ENCODE measurements around the gene E2F4. TPM values are rescaled to one million over a fixed set of nuclear protein-coding genes. Genes with fewer than 3 reads are reported as not detected.

E2F4 gene
- total and polyA plus RNA-seq, 5 donors: 33.9 to 42.5 (median 39.7) TPM

- intact Hi-C loops (cut with DNase I): loop anchor here in 2 of 4 donors (2.0 to 5.0 kb wide), 2 partner anchors 181 kb away; no protein-coding TSS in a partner anchor
- Histone ChIP-seq H3K27me3 (ENCODE audit: control insufficient read depth, insufficient read depth) (no peaks in the 10 kb centered on the region), H3K27ac (ENCODE audit: low read length) (no peak overlapping the region), H3K4me3 (ENCODE audit: low read length) (no peak overlapping the region), H3K4me1 (ENCODE audit: control insufficient read depth, insufficient read depth, low read length) (peaks cover 5% of the 10 kb centered on the region), H3K9me3 (ENCODE audit: control insufficient read depth, low read length) (no peaks in the 10 kb centered on the region)
- 79% methylated on average over 7 of the region's 7 CpGs for WGBS
- DNase-seq (peak in 1 of 3 donors; percentile 25), ATAC-seq (no peak)
Observed at GRCh38 chr16:67157892-67158635, 33.9 kb upstream of the E2F4 start.

GRCh38 chr16:67158637-67159600, 33.0 kb upstream of the E2F4 start:
- Histone ChIP-seq H3K4me1 (ENCODE audit: control insufficient read depth, insufficient read depth, low read length) (peaks cover 5% of the 10 kb centered on the region), H3K4me3 (ENCODE audit: low read length) (peak overlapping the region; percentile 78), H3K27ac (ENCODE audit: low read length) (peak overlapping the region; percentile 6), H3K27me3 (ENCODE audit: control insufficient read depth, insufficient read depth) (no peaks in the 10 kb centered on the region), H3K9me3 (ENCODE audit: control insufficient read depth, low read length) (no peaks in the 10 kb centered on the region)
- ATAC-seq (peak in 1 of 2 donors; percentile 8), DNase-seq (peak; percentile 64 to 81 (median 77))
- intact Hi-C loops (cut with DNase I): loop anchor here in 1 of 4 donors (5.0 kb wide), 1 partner anchor 182 kb away; no protein-coding TSS in a partner anchor
- WGBS: 6% methylated on average over 34 of the region's 34 CpGs

GRCh38 chr16:67161595-67162058, 30.3 kb upstream of the E2F4 start:
- Histone ChIP-seq H3K4me3 (ENCODE audit: low read length) (peak overlapping the region; percentile 78), H3K27me3 (ENCODE audit: control insufficient read depth, insufficient read depth) (no peaks in the 10 kb centered on the region), H3K9me3 (ENCODE audit: control insufficient read depth, low read length) (no peaks in the 10 kb centered on the region), H3K27ac (ENCODE audit: low read length) (peak overlapping the region; percentile 69), H3K4me1 (ENCODE audit: control insufficient read depth, insufficient read depth, low read length) (peaks cover 9% of the 10 kb centered on the region)
- DNase-seq: peak in 2 of 3 donors; percentile 82 to 89
- WGBS: 42% methylated on average over 25 of the region's 25 CpGs
- intact Hi-C loops (cut with DNase I): no loop called here
- ATAC-seq: peak; percentile 3 to 12

GRCh38 chr16:67162506-67163163, 29.3 kb upstream of the E2F4 start:
- H3K9me3 ChIP-seq (ENCODE audit: control insufficient read depth, low read length): no peaks in the 10 kb centered on the region
- no peak overlapping the region for H3K4me3 ChIP-seq (ENCODE audit: low read length)
- peaks cover 9% of the 10 kb centered on the region for H3K4me1 ChIP-seq (ENCODE audit: control insufficient read depth, insufficient read depth, low read length)
- H3K27ac ChIP-seq (ENCODE audit: low read length): peak overlapping the region; percentile 30
- 17% methylated on average over 44 of the region's 44 CpGs for WGBS
- intact Hi-C loops (cut with DNase I): no loop called here
- H3K27me3 ChIP-seq (ENCODE audit: control insufficient read depth, insufficient read depth): no peaks in the 10 kb centered on the region
- ATAC-seq (no peak), DNase-seq (peak in 1 of 3 donors; percentile 44)

- Histone ChIP-seq H3K27me3 (ENCODE audit: control insufficient read depth, insufficient read depth) (no peaks in the 10 kb centered on the region), H3K4me1 (ENCODE audit: control insufficient read depth, insufficient read depth, low read length) (peaks cover 9% of the 10 kb centered on the region)
- peak; percentile 6 to 44 for ATAC-seq
Observed at GRCh38 chr16:67163164-67163998, 28.6 kb upstream of the E2F4 start.

GRCh38 chr16:67163999-67164558, 27.9 kb upstream of the E2F4 start:
- Histone ChIP-seq H3K27me3 (ENCODE audit: control insufficient read depth, insufficient read depth) (no peaks in the 10 kb centered on the region), H3K27ac (ENCODE audit: low read length) (peak overlapping the region; percentile 20), H3K4me1 (ENCODE audit: control insufficient read depth, insufficient read depth, low read length) (peaks cover 7% of the 10 kb centered on the region), H3K4me3 (ENCODE audit: low read length) (peak overlapping the region; percentile 34), H3K9me3 (ENCODE audit: control insufficient read depth, low read length) (no peaks in the 10 kb centered on the region)
- DNase-seq (peak; percentile 32 to 80 (median 80)), ATAC-seq (peak in 1 of 2 donors; percentile 15)
- intact Hi-C loops (cut with DNase I): no loop called here
- 2% methylated on average over 34 of the region's 34 CpGs for whole genome bisulfite sequencing

More at GRCh38 chr16:67163164-67163998, 28.6 kb upstream of the E2F4 start:
- intact Hi-C loops (cut with DNase I): no loop called here
- H3K9me3 ChIP-seq (ENCODE audit: control insufficient read depth, low read length): no peaks in the 10 kb centered on the region
- peak; percentile 67 to 91 (median 89) for DNase-seq
- H3K27ac ChIP-seq (ENCODE audit: low read length): peak overlapping the region; percentile 30
- WGBS: 3% methylated on average over 99 of the region's 99 CpGs
- peak overlapping the region; percentile 34 for H3K4me3 ChIP-seq (ENCODE audit: low read length)

GRCh38 chr16:67164599-67165061, 27.3 kb upstream of the E2F4 start, which contains the start of gene HSF4:
TSS of gene HSF4 (plus strand) at chr16:67164745. CDS start at chr16:67164812, 67 bp downstream.
- 2% methylated on average over 41 of the region's 41 CpGs for WGBS
- Histone ChIP-seq H3K4me1 (ENCODE audit: control insufficient read depth, insufficient read depth, low read length) (peaks cover 6% of the 10 kb centered on the region), H3K27me3 (ENCODE audit: control insufficient read depth, insufficient read depth) (no peaks in the 10 kb centered on the region), H3K27ac (ENCODE audit: low read length) (peak within 1 kb of the TSS; percentile 79), H3K9me3 (ENCODE audit: control insufficient read depth, low read length) (no peaks in the 10 kb centered on the region), H3K4me3 (ENCODE audit: low read length) (peak within 1 kb of the TSS; percentile 34)
- peak; percentile 75 to 93 (median 91) for DNase-seq
- ATAC-seq: peak; percentile 44 to 50
- intact Hi-C loops (cut with DNase I): no loop called here

GRCh38 chr16:67165121-67166078, 26.6 kb upstream of the E2F4 start:
- Histone ChIP-seq H3K4me1 (ENCODE audit: control insufficient read depth, insufficient read depth, low read length) (peaks cover 6% of the 10 kb centered on the region), H3K9me3 (ENCODE audit: control insufficient read depth, low read length) (no peaks in the 10 kb centered on the region), H3K27me3 (ENCODE audit: control insufficient read depth, insufficient read depth) (no peaks in the 10 kb centered on the region), H3K27ac (ENCODE audit: low read length) (no peak overlapping the region), H3K4me3 (ENCODE audit: low read length) (no peak overlapping the region)
- WGBS: 18% methylated on average over 85 of the region's 85 CpGs
- no peak for ATAC-seq
- peak; percentile 27 to 75 (median 71) for DNase-seq
- intact Hi-C loops (cut with DNase I): no loop called here

- 39% methylated on average over 18 of the region's 18 CpGs for WGBS
- no peaks in the 10 kb centered on the region for H3K27me3 ChIP-seq (ENCODE audit: control insufficient read depth, insufficient read depth)
- DNase-seq: peak in 2 of 3 donors; percentile 51 to 65
- no peak for ATAC-seq
- H3K27ac ChIP-seq (ENCODE audit: low read length): no peak overlapping the region
- H3K4me1 ChIP-seq (ENCODE audit: control insufficient read depth, insufficient read depth, low read length): peaks cover 6% of the 10 kb centered on the region
- no peak overlapping the region for H3K4me3 ChIP-seq (ENCODE audit: low read length)
- intact Hi-C loops (cut with DNase I): no loop called here
- H3K9me3 ChIP-seq (ENCODE audit: control insufficient read depth, low read length): no peaks in the 10 kb centered on the region
Observed at GRCh38 chr16:67166110-67166547, 25.8 kb upstream of the E2F4 start.
